Mucosa of gallbladder (tissue), 1 donor: Measurements from ENCODE around the gene MLLT3. TPM values are rescaled to one million over a fixed set of nuclear protein-coding genes. Genes with fewer than 3 reads are reported as not detected.

Source experiments
- DNase-seq: peaks from one replicate; pipeline ENCODE4 v3.0.0-alpha.2; 2020; ENCODE audit warnings: low spot score
- total RNA-seq: library from RNA; stranded (reverse); gene quantifications from one replicate; pipeline ENCODE4 v1.2.1, GENCODE V29; 2021
- donor health status: DM: no; HTN: no; CAD: no.

MLLT3 gene
- total RNA-seq, 1 donor from 2014 or later: 29.1 TPM

DNA sequence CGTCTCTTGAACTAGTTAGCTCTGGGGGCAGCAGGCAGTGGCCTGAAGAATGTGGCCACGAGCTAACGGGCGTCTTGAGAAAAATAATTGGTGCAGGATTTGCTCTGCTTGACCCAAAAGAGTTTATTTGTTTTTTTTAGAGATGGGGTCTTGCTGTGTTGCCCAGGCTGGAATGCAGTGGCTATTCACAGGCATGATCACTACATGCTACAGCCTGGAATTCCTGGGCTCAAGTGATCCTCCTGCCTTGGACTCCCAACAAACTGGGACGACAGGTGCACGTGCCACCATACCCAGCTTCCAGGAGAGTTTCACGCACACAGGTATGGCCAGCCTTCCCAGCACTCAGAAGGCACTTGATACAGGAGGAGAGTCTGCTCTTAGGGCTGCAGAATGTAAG is 203.8 kb downstream of the MLLT3 start:
- DNase-seq: no peak

DNA sequence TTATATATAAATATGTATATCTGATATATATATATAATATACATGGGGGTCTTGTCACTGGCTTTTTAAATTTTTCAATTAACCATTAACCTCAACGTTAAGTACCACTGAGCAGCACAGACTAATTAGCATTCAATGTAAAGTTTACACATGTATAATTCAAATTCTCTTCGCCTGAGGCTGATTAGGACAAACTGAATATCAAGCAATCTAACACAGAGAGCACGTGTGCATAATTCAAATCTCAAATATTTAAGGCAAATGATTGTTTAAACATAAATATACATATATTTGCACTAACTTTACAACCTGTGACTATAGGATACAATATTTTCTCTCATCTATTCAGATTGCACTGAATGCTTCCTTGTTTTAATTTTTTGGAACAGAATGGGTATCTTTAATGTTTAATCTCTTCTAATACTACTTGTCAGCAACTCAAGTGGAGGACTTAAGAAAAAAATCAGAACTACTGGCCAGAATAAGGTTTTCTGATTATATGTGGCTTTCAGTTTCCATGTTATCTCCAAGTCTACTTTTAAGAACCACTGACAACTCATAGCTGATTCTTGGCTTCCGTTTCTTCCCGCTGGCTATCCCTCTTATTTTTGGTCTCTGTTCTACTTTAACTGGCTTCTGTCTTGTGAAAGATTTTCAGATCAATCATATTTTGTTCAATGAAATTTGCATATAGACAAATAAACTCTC is 204.8 kb downstream of the MLLT3 start:
- DNase-seq: no peak

DNA sequence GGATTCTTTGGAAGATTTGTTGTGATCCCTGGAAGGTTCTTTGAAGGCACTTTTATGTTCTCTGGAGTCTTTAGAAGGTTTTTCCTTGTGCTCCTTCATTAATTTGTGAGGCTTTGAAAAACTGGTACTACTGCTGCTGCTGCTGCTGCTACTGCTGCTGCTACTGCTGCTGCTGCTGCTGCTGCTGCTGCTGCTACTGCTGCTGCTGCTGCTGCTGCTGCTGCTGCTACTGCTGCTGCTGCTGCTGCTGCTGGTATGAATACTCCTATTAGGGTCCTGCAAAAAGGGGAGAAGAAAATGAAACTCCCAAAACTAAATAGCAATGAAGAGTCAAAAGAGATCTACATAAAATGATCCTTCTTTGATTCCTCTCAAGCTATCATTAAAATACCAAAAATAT is 208.1 kb downstream of the MLLT3 start:
- DNase-seq: no peak

DNA sequence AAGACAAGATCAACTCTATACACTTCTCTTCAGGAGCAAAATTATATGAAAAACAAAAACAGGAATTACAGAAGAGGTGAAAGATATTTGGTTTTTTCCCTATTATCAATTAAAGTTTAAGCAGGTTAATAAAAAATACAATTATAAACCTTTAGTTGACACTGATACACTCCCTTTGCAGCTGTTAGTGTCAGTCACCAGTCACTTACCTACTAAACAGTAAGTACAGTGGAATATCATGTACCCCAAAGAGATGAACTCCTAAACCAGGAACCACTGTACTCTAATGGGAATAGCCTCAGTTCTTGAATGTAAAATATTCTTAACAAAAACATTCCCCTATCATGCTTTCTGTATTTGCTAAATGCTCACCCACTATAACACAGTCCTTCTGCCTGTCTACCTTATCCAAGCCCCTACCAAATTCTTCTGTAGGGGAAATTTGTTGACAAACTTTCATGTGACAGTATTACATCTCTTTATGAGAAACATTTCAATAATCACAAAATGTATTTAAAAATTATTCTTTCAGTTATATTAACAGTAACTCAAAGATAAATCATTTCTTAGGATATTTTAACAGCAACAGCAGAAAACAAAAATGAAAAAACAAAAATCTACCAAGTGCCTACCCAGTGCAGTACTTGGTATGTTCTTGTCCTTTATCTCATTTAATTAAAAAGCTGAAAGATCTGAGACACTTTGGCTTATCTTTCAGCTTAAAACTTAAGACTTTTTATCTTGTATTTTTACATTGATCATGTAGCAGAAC is 212.8 kb downstream of the MLLT3 start:
- DNase-seq: no peak

DNA sequence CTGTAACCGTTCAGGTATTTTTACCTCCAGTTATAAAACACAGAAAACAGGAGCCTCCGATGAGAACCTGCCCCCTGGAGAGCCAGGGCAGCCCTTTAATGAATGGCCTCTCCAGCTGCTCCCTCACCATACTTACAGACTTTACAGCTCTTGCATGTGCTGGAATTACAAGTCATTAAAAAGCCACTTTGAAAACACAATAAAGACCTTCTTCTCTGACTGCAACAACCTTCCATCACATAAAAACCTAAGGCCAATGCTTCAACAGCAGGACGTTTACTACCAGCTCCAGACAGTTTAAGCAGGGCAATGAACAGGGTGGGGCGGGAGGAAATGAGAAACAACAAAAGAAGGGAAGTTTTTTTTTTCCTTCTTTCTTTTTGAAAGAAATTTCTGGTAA is 213.8 kb downstream of the MLLT3 start:
- no peak for DNase-seq

DNA sequence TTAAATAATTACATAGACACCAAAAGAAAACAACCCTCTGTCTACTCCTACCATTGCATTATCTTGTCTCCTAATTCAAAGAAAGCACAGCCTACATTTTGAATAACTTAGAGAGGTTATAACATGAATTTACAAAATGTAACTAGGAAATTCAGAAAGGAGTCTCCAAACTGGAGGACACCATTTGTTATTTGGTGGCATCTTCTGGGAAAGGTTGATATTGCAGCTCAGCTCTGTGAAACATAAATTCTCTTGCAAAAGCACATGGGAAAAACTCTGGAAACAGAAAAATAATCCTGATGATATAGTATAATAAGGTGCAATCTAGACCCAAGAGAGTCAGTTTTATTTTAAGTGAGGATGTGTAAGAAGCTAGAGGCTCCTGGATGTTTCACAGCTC is 215.3 kb downstream of the MLLT3 start:
- no peak for DNase-seq

DNA sequence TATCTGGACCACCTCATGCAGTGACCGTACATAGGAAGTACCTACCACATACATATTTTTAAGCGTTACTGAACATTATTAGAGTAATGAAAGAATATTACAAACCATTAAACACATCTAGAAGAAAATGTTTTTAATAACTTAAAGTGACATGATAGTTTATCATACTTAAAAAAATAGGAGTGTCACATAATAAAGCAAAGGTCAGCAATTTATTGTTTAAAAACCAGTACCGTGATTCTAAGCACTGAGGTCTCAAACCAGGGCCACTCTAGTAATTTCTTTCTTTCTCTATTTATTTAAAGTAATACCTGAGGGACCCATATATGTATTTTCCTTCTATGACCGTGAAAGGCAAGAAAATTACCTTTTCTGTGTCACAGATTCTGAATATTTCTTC is 216.0 kb downstream of the MLLT3 start:
- DNase-seq: no peak

DNA sequence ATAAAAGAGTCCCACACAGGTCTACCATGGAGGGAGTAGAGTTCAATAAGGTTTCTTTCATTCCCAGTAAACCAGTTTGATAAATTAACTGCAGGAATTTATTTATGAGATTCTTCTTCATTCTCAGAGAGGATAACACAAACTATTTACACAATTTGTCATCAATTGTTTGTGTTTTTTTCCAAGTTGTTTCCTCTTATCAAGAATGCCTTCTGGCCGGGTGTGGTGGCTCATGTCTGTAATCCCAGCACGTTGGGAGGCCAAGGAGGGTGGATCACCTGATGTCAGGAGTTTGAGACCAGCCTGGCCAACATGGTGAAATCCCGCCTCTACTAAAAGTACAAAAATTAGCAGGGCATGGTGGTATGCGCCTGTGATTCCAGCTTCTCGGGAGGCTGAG is 216.7 kb downstream of the MLLT3 start:
- no peak for DNase-seq

DNA sequence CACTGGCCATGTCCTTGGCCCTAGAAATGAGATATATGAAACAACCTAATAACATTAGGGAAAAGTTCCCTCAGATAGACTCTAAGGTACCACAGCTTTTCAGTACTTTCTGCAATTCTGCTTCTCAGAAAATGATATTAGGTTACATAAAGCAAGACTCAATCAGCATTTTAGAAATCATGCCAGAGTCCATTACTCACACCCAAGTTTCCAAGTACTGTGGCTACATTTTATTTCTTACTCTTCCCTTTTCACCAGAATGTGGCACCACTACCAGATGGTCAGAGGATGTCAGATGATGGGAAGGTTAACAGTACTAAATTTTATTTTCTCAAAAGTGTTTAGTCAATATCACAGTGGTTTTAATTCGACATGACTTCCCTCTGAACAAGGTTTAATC is 217.2 kb downstream of the MLLT3 start:
- DNase-seq: no peak

DNA sequence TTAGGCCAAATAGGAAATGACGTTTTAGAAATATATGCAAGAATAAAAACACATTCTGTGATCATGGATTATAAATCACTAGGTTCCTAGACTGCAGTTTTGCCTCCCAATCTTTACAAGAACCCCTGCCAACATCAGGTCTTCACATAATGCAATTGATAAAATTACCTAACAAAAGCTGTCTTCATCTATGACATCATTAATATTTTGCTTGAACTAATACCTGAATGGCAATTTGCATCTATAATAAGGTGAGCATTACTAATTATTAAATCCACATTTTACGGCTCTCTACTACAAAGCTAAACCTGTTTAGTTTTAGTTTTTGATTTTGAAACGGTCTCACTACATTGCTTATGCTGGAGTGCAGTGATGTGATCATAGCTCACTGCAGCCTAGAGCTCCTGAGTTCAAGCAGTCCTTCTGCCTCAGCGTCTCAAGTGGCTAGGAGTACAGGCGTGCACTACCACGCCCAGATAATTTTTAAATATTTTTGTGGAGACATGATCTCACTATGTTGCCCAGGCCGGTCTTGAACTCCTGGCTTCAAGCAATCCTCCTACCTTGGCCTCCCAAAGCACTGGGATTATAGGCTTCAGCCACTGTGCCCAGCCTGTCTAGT is 218.0 kb downstream of the MLLT3 start:
- no peak for DNase-seq

DNA sequence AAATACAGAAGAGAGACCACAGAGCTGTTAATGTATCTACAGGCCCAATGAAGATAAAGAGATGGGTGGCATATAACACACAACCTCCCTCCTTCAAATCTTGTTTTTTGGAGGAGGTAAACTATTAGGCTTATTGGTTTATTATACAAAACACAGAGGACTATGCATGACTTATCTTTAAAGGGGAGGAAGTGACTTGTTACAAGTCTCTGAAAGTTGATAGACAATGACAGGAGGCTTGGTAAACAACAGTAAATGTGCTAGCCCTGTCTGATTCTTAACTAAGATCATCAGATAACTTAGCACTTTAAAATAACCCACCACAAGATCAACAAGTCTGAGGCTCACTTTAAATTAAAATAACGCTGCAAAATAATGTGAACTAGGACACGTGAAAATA is 219.0 kb downstream of the MLLT3 start:
- DNase-seq: no peak

DNA sequence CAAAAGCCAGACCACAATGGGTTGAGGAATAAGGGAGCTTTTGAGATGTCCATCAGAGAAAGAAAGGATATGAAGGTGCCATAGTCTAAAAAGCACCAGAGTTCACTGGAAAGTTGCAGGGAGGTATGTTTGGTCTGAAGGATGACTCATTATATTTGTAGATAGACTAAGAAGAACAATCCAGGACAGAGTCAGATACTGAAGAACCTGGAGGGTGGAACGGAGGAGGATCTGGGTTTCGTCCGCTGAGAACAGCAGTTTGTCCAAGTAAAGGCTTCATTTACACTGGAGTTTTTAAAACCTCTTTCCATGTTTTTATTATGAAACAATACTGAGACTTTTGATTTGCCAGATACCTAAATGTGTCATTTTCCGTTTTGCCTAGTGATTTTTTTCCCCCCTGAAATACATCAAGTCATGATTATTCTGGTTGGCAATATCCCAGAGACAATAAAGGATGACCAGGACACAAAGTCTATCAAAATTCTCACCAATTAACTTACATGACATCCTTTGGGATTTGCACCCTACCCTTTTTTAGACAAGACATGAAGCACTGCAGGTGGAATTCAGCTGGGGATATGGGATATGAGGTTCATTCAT is 219.9 kb downstream of the MLLT3 start:
- no peak for DNase-seq

DNA sequence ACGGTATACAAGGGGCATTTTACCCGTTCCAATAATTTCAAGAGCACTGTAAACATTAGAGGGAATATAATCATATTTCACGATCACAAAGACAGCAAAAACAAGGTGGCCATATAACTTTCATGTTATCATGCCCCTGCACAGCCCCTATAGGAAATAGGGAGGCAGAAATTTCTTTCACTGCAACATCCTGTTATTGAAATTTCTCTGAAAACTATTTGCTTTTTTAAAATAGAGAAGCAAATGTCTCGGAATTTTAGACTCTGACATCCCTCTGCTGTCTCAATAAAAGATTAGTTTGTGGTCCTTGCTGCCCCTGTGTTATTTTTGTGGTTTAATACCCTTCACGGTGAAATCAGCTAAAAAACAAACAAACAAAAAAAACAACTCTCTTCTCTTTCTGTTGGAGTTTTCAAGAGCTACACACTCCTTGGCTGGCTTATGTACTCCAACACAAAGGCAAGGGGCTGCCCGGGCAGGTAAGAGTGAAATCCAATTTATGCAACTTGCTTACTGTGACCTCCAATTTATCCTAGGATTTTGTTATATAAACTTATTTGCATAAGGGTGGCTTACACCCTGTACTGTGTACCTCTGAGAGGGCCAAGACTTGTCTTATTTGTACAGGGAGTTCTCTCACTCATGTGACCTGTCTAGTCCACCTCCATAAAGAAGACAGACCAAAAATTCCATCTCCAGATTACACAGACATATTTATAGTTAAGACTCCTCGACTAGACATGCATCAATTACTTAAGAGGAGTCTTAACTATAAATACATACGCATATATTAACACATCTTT is 223.6 kb downstream of the MLLT3 start:
- DNase-seq: no peak

DNA sequence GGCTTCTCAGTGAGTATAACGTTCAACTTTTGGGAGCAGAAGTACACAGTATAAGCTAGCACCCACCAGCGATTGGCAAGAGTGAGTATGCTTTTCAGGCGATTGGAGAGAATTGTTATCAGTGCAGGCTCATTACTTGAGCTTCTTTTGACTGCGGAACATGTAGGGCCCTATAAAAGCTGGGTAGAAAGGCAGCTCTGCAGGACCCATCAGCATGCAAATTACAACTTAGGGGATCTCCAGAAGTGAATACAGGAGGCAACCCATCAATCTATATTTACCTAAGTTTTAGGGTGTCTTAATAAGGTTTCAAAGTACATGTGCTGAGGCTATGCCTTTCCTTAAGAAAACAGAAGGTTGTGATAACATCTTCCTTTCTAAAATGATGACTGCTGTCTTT is 225.0 kb downstream of the MLLT3 start:
- no peak for DNase-seq

DNA sequence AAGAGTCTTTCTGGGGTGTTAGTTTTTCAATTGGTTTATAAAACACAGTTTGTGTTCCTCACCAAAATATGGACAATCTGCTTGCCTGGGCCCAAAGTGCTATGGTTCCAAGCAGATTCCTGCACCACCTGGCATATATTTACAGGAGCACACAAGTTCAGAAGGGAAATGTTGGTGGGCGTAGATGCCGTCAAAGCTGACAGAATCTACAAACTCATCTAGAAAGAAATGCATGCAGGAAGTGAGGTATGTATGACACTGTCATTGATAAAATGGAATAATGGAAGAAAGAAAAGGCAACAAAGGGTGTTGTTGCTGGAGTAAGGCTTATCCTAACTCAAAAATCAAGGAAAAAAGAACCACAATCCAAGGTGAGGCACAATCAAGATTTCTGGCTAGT is 225.8 kb downstream of the MLLT3 start:
- no peak for DNase-seq

DNA sequence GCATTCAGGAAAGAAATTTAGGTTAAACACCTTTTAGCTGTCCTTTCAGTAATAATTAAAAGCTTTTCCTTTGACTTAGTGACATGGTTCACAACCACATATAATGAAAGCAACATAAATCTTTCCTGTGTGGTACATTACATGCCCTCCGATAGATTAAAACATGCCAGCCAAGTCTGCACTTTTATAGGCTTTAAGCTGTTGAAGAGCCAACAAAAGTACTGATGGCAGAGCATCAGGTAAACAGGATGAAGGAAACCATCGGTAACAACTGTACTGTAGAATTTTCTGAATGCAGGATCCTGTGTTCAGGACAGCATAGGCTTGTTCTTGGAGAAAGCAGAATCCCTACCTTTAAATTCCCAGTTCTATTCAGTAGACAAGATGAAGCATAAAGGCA is 226.6 kb downstream of the MLLT3 start:
- no peak for DNase-seq

DNA sequence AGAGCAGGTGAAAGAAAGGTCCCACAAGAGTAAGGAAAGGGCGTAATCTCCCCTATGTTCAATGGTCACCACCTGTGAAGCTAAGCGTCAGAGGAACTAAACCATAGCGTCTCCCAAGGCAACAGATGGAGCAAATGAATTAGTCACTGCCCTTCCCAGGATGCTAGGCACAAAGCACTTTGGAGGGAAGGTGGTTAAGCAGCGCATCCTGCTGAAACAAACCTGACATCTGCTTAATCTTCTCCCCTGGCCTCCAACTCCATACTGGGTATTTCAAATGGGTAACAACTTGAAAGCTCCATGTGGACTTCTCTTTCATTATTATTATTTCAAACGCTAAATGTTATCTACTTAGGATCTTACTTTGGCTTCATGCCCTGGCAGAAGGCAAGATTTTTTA is 227.3 kb downstream of the MLLT3 start:
- no peak for DNase-seq

DNA sequence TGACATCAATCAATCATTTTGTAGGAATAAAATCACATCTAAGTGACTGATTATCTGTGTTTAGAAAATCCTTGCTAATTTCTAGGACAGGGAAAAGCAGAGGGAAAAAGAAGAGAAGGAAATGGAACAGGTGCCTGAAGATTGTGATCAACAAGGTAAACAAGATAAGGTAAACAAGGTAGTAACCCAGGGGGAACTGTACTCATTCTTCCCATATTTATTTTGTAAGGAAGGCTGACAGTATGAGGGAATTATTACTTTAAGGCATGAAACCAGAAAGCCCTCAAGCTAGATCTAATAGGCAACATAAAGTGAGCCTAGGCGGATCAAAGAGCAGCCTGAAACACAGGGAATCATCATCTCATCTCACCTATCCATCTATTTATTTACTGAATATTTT is 231.1 kb downstream of the MLLT3 start:
- DNase-seq: no peak

DNA sequence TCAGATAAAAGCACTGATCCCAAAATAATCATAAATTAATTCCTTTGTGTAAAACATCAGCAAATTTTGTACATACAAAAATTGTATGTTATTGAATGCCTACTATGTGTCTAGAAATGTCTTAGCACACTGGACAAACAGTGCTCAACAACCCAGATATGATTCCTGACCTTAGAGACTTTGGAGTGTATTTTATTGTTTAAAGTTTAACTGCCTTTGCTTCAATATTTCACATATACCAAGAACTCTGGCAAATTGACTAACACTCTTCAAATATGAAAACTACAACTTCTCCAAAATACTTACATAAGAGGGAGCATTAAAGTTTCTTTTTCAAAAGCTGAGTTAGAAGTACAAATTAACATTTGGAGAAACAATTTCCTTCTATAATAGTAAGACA is 231.9 kb downstream of the MLLT3 start:
- no peak for DNase-seq

DNA sequence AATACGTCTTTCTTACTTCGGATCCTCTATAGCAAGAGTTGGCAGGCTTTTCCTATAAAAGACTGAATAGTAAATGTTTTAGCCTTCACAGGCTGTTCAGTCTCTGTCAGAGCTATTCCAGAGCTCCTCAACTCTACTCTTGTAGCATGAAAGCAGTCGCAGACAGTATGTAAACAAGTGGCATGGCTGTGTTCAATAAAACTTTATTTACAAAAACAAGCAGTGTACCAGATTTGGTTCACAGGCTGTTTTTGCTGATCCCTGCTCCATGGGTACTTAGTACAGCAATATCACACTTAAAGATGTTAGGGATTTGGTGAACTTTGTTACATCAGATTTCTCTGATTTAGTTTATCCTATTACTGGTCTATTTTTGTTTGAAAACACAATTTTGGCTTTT is 235.2 kb downstream of the MLLT3 start:
- no peak for DNase-seq

DNA sequence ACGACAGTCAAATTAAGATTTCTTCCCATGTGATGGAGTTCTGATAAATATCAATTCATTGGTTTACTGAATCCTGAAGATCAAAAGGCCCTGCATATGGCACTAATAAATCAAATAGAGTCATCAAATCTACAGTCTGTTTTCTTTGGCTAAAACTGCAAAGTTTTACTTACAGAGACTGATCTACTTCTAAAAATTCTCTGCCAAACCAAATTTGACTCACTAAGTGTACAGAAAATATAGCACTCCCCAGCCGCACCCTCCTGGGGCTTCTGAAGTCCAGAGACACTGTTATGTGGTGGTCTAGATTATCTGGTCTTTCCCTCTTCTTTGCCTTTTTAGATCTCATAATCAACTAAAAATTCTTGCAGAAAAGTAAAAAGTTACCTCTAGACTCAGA is 237.7 kb downstream of the MLLT3 start:
- no peak for DNase-seq
